K562 (cell line): ENCODE measurements around the gene TMEM187. TPM values are rescaled to one million over a fixed set of nuclear protein-coding genes. Genes with fewer than 3 reads are reported as not detected.
A peak's percentile ranks its signal among the peaks of the same experiment; 100 is the strongest.

Source experiments
- CBFA2T3 ChIP-seq: fragments of 450-650 bp; IDR thresholded peaks from 2 replicates; pipeline ENCODE4 v1.6.1; 2017
- ESRRA ChIP-seq: fragments of 450-650 bp; IDR thresholded peaks from 2 replicates; pipeline ENCODE4 v1.6.1; 2014; ENCODE audit warnings: low read depth, mild to moderate bottlenecking, moderate library complexity, borderline replicate concordance
- MGA ChIP-seq: fragments of 450-650 bp; IDR thresholded peaks from 2 replicates; pipeline ENCODE4 v1.6.1; 2016; ENCODE audit warnings: mild to moderate bottlenecking, moderate library complexity
- POLR2AphosphoS5 ChIP-seq: IDR thresholded peaks from 2 replicates; pipeline ENCODE4 v1.6.1; 2011; ENCODE audit warnings: mild to moderate bottlenecking, low read depth, low read length, moderate library complexity; ENCODE audit not compliant: control insufficient read depth, insufficient read depth
- SPI1 ChIP-seq: IDR thresholded peaks from 2 replicates; pipeline ENCODE4 v1.6.1; 2011; ENCODE audit warnings: low read depth, low read length, control low read depth, borderline replicate concordance
- TOE1 ChIP-seq, 2 experiments: fragments of 450-650 bp in 1 of 2; sonication (generic) in 1 of 2; formaldehyde crosslinking in 1 of 2; IDR thresholded peaks; 2 replicates each; pipeline versions ENCODE4 v1.7.1 to v1.8.0; 2016 to 2022; ENCODE audit warnings: borderline replicate concordance in 2 of 2, mild to moderate bottlenecking in 2 of 2, antibody characterized with exemption in 1 of 2, inconsistent platforms in 1 of 2, low read depth in 1 of 2, missing genetic modification reagents in 1 of 2, moderate library complexity in 1 of 2
- polyA plus RNA-seq, 8 experiments: library from polyadenylated mRNA; depleted of rRNA in 4 of 8; stranded (reverse) in 5 of 8; unstranded in 3 of 8; fragments of >200 nt; fragmentation: Nextera tagmentation in 2 of 8; fragmentation: Illumina TruSeq in 1 of 8; extraction: Ambion mirVana in 2 of 8; extraction: Trizol in 1 of 8; gene quantifications; 2 replicates each; pipeline versions ENCODE4 v1.2.1 to v1.2.3, GENCODE V29; 2011 to 2014; ENCODE audit warnings: inconsistent platforms in 1 of 8, missing spikeins in 1 of 8
- total RNA-seq, 7 experiments: library from RNA; depleted of rRNA in 6 of 7; stranded (reverse); fragments of >200 nt in 6 of 7; fragmentation: Illumina TruSeq in 2 of 7; extraction: Trizol in 2 of 7; gene quantifications; 2 replicates each; pipeline versions ENCODE4 v1.2.1 to v1.2.3, GENCODE V29; 2011 to 2021; ENCODE audit warnings: low replicate concordance in 1 of 7
- TF ChIP-seq, protein P1 (sequence below), 3 experiments: IDR thresholded peaks in 2 of 3; conservative IDR thresholded peaks in 1 of 3; 2 replicates each; pipeline ENCODE4 v1.5.1; 2011 to 2012; ENCODE audit warnings: low read length in 3 of 3, mild to moderate bottlenecking in 3 of 3, control low read depth in 2 of 3, improper control_type of control experiment in 1 of 3, inconsistent platforms in 1 of 3, low read depth in 1 of 3, mixed read lengths in 1 of 3, moderate library complexity in 1 of 3; ENCODE audit not compliant: insufficient read depth in 2 of 3

Gene TMEM187
- total and polyA plus RNA-seq, 9 of the 15 experiments (the other 6 are each of a cell fraction or from before 2014, with no cell fraction given): 0.13 to 6.4 (median 1.6) TPM

DNA sequence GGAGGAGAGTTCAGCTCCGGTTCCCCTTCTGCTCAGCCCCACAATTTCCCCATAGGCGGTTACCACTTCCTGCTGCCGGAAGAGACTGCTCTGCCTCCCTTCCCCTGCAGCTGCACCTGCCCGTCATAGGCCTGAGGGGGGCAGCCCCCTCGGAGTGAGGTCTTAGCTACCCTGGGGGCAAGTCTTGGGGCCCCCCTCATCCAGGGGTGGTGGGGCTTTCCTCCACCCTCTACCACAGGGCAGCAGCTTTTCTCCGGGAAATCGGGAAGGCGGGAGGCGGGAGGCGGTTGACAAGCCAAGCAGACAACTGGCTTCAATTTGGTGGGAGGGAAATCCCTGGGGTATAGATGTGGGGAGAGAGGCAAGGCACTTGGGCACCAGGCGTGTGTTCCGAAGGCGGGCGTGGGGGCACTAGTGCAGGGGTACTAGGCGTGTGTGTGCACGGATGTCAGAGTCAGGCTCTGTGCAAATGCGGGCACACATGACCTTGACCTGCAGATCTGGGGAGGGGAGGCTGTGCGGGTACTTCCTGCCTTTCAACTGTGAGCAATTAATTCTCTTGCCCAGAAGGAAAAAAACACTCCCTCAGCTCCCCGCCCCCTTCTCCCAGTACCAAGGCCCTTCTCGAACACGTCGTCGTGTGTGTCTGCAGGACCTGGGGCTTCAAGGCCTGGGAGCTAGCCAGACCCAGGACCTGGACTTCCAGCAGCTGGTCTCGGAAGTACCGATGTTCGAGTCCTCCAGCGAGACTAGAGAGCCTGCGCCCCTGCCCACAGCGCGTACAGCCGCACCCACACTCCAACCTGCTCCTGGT lies 45.5 kb upstream of the TMEM187 start (continued):
- TF ChIP-seq MGA (peak; percentile 49; the same call in 1 of the 2 replicates), ESRRA (peak; percentile 65), TOE1 (IDR thresholded peaks at IDR 0.05; ENCODE audit: borderline replicate concordance) (no peak), TOE1 (CRISPR knock-in tag; IDR thresholded peaks at IDR 0.05; ENCODE audit: borderline replicate concordance, low read depth) (no peak), SPI1 (peak; percentile 40; the same call in 1 of the 2 replicates), POLR2AphosphoS5 (0 out of 2 replicates have a peak, but pooled peaks have one; percentile 44), CBFA2T3 (peak; percentile 42)
- TF ChIP-seq, protein P1, sequence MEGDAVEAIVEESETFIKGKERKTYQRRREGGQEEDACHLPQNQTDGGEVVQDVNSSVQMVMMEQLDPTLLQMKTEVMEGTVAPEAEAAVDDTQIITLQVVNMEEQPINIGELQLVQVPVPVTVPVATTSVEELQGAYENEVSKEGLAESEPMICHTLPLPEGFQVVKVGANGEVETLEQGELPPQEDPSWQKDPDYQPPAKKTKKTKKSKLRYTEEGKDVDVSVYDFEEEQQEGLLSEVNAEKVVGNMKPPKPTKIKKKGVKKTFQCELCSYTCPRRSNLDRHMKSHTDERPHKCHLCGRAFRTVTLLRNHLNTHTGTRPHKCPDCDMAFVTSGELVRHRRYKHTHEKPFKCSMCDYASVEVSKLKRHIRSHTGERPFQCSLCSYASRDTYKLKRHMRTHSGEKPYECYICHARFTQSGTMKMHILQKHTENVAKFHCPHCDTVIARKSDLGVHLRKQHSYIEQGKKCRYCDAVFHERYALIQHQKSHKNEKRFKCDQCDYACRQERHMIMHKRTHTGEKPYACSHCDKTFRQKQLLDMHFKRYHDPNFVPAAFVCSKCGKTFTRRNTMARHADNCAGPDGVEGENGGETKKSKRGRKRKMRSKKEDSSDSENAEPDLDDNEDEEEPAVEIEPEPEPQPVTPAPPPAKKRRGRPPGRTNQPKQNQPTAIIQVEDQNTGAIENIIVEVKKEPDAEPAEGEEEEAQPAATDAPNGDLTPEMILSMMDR (IDR thresholded peaks at IDR 0.05 in 2 of 3, conservative IDR thresholded peaks at IDR 0.05 in 1 of 3; ENCODE audit: insufficient read depth in 2 of 3, low read depth in 1 of 3, low read length in 3 of 3): peak in 1 of 3 experiments; percentile 19; a peak in 2 of 6 replicates
